ENCODE data around the gene ANKRD27. TPM values are rescaled to one million over a fixed set of nuclear protein-coding genes. Genes with fewer than 3 reads are reported as not detected.

The ANKRD27 gene
- total RNA-seq, 2 donors from 2014 or later = 23.8 to 26.9 TPM

GRCh38 chr19:32691952-32692726 is 17.2 kb upstream of the ANKRD27 start:
- ATAC-seq (peak; percentile 86 to 91), DNase-seq (peak; percentile 71)
- intact Hi-C loops (cut with DNase I) = no loop called here

- peak; percentile 89 for DNase-seq
- intact Hi-C loops (cut with DNase I) = no loop called here
- peak; percentile 94 to 95 for ATAC-seq
These were observed 16.4 kb upstream of the ANKRD27 start, which contains the start of gene NUDT19 for GRCh38 chr19:32691291-32691951. NUDT19 (plus strand) TSS chr19:32691821; CDS start chr19:32691961, 140 bp downstream.

- intact Hi-C loops (cut with DNase I) = loop anchor here in 1 of 2 donors (10.0 kb wide), 1 partner anchor 84 kb away; no protein-coding TSS in a partner anchor
- peak; percentile 45 for DNase-seq
- ATAC-seq = no peak
These were observed 13.3 kb upstream of the ANKRD27 start for GRCh38 chr19:32688311-32688710.

GRCh38 chr19:32687681-32688080 is 12.7 kb upstream of the ANKRD27 start:
- intact Hi-C loops (cut with DNase I) = loop anchor here in 1 of 2 donors (10.0 kb wide), 1 partner anchor 83 kb away; no protein-coding TSS in a partner anchor
- DNase-seq = no peak

GRCh38 chr19:32686847-32687475 is 12.0 kb upstream of the ANKRD27 start:
- intact Hi-C loops (cut with DNase I) = loop anchor here in 1 of 2 donors (10.0 kb wide), 1 partner anchor 82 kb away; no protein-coding TSS in a partner anchor
- no peak for DNase-seq
- no peak for ATAC-seq

More at GRCh38 chr19:32687681-32688080, 12.7 kb upstream of the ANKRD27 start:
- no peak for ATAC-seq

- intact Hi-C loops (cut with DNase I) = loop anchor here in 1 of 2 donors (10.0 kb wide), 1 partner anchor 78 kb away; no protein-coding TSS in a partner anchor
- ATAC-seq = no peak
- no peak for DNase-seq
These were observed 7.3 kb upstream of the ANKRD27 start for GRCh38 chr19:32682317-32682716.

GRCh38 chr19:32680986-32681385 is 6.0 kb upstream of the ANKRD27 start:
- intact Hi-C loops (cut with DNase I) = loop anchor here in 1 of 2 donors (10.0 kb wide), 1 partner anchor 76 kb away; no protein-coding TSS in a partner anchor
- DNase-seq (no peak), ATAC-seq (no peak)

GRCh38 chr19:32677657-32678056 is 2.7 kb upstream of the ANKRD27 start:
- intact Hi-C loops (cut with DNase I) = no loop called here
- DNase-seq = no peak
- ATAC-seq = no peak

GRCh38 chr19:32676895-32677359 is 1.9 kb upstream of the ANKRD27 start:
- ATAC-seq (no peak), DNase-seq (no peak)
- intact Hi-C loops (cut with DNase I) = no loop called here

GRCh38 chr19:32676186-32676894 is 1.4 kb upstream of the ANKRD27 start:
- DNase-seq (peak; percentile 27), ATAC-seq (peak in 1 of 2 donors; percentile 0)
- intact Hi-C loops (cut with DNase I) = no loop called here

- peak; percentile 92 for DNase-seq
- peak; percentile 81 to 93 for ATAC-seq
- intact Hi-C loops (cut with DNase I) = no loop called here
These were observed 773 bp upstream of the ANKRD27 start, which contains the start of gene RGS9BP for GRCh38 chr19:32675720-32676185. RGS9BP (plus strand) TSS chr19:32675848; CDS start chr19:32676264, 416 bp downstream.

- DNase-seq = no peak
- intact Hi-C loops (cut with DNase I) = no loop called here
These were observed 638 bp downstream of the ANKRD27 start for GRCh38 chr19:32674153-32674930.

GRCh38 chr19:32673573-32673972 is 1.4 kb downstream of the ANKRD27 start:
- ATAC-seq (no peak), DNase-seq (no peak)
- intact Hi-C loops (cut with DNase I) = no loop called here

More at GRCh38 chr19:32674153-32674930, 638 bp downstream of the ANKRD27 start:
- no peak for ATAC-seq

GRCh38 chr19:32672841-32673240 is 2.1 kb downstream of the ANKRD27 start:
- intact Hi-C loops (cut with DNase I) = no loop called here
- DNase-seq (no peak), ATAC-seq (no peak)

GRCh38 chr19:32671883-32672593 is 2.9 kb downstream of the ANKRD27 start:
- DNase-seq (no peak), ATAC-seq (no peak)
- intact Hi-C loops (cut with DNase I) = no loop called here

- ATAC-seq (no peak), DNase-seq (no peak)
- intact Hi-C loops (cut with DNase I) = no loop called here
These were observed 5.7 kb downstream of the ANKRD27 start for GRCh38 chr19:32669310-32669709.

- DNase-seq = no peak
- ATAC-seq = no peak
- intact Hi-C loops (cut with DNase I) = no loop called here
These were observed 8.9 kb downstream of the ANKRD27 start for GRCh38 chr19:32666084-32666483.
